ENCODE data around the gene P2RX6.

P2RX6 gene

DNA sequence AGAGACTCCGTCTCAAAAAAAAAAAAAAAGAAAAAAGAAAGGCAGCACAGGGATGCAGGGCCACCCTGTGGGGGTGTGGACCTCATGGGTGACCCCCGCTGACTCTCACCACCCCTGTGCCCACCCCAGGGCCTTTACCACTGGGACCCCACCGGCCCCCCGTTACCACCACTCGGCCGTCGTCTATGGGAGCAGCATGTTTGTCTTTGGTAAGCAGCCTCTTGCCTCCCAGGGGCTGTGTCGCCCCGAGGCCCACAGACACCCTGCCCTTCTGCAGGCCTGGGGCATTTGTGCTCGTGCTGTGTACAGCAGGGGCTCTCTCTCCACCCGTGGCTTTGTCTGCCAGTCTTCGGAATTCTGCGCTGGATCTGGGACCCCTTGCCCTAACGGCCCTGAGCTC, 27.6 kb upstream of the P2RX6 start:
- Mint-ChIP-seq H3K4me3 (no peak overlapping the region), H3K36me3 (ENCODE audit: low read depth) (peaks cover 10% of the 10 kb centered on the region), H3K9me3 (no peaks in the 10 kb centered on the region), H3K27me3 (ENCODE audit: low read depth) (no peaks in the 10 kb centered on the region), H3K4me1 (ENCODE audit: low read depth) (peaks cover 14% of the 10 kb centered on the region), H3K27ac (no peak overlapping the region)

DNA sequence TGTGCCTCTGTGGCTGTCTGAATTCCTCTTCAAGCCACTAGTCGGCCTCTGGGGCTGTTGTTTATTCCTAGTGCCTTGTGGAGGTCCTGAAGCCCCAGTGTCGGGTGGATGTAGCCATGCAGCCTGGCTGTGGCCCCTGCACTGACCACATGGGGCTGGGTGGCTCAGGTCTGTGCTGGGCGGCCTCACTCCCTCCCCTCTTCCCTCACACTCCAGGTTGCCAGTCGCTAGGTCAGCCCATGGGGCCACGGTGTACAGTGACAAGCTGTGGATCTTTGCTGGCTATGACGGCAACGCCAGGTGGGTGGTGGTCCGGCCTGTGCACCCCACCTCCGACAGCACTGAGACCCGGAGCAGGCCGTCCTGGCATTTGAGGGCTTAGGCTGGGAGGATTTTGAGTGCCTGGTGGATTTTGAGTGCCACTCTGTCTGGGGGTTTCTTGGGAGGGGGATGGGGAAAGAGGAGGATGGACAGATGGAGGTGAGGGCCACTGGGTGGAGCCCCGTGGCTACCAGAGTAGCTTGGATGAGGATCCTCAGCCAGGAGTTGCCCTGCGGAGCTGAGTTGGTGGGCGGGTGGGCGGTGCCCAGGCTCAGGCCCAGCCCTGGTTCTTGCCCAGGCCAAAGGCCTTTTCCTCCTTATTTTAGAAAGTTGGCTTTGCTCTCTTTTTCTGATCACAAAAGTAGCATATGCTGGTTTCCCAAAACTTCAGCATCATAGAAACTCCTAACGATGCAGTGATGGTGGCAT, 26.2 kb upstream of the P2RX6 start:
- Mint-ChIP-seq H3K27me3 (ENCODE audit: low read depth) (no peaks in the 10 kb centered on the region), H3K4me1 (ENCODE audit: low read depth) (peaks cover 6% of the 10 kb centered on the region), H3K27ac (no peak overlapping the region), H3K9me3 (no peaks in the 10 kb centered on the region), H3K4me3 (no peak overlapping the region), H3K36me3 (ENCODE audit: low read depth) (peaks cover 10% of the 10 kb centered on the region)

DNA sequence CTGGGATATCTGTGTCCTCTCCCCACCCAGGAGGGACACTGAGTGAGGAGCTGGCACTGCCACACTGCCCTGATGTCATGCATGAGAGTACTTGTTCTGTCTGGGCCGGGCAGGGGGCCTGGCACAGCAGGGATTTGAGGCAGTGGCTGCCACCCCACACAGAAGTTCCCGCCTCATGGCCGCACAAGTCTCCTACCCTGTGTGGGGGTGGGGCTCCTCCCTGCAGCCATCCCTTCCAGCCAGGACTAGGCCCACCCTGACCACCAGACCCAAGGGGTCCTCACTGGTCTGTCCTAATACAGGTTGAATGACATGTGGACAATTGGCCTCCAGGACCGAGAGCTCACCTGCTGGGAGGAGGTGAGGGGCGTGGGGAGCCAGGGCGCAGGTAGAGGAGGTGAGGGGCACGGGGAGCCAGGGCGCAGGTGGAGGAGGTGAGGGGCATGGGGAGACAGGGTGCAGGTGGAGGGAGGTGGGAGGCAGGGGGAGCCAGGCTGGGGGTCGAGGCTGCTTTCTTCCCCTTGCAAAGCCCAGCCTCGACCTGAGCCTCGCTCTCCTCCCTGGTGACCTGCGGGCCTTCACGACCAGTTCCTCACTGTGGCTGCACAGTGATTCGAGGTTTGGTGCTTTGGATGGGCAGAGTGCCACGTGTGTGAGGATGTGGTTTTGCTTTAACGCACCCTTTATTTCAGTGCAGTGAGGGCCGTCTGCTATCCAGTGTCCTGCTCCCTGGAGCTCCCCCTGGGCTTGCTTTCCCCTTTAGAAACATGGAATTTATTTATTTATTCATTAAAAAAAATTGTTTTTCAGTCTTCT, 25.4 kb upstream of the P2RX6 start:
- H3K36me3 Mint-ChIP-seq (ENCODE audit: low read depth) = peaks cover 8% of the 10 kb centered on the region
- no peaks in the 10 kb centered on the region for H3K27me3 Mint-ChIP-seq (ENCODE audit: low read depth)
- H3K4me1 Mint-ChIP-seq (ENCODE audit: low read depth) = peaks cover 2% of the 10 kb centered on the region

DNA sequence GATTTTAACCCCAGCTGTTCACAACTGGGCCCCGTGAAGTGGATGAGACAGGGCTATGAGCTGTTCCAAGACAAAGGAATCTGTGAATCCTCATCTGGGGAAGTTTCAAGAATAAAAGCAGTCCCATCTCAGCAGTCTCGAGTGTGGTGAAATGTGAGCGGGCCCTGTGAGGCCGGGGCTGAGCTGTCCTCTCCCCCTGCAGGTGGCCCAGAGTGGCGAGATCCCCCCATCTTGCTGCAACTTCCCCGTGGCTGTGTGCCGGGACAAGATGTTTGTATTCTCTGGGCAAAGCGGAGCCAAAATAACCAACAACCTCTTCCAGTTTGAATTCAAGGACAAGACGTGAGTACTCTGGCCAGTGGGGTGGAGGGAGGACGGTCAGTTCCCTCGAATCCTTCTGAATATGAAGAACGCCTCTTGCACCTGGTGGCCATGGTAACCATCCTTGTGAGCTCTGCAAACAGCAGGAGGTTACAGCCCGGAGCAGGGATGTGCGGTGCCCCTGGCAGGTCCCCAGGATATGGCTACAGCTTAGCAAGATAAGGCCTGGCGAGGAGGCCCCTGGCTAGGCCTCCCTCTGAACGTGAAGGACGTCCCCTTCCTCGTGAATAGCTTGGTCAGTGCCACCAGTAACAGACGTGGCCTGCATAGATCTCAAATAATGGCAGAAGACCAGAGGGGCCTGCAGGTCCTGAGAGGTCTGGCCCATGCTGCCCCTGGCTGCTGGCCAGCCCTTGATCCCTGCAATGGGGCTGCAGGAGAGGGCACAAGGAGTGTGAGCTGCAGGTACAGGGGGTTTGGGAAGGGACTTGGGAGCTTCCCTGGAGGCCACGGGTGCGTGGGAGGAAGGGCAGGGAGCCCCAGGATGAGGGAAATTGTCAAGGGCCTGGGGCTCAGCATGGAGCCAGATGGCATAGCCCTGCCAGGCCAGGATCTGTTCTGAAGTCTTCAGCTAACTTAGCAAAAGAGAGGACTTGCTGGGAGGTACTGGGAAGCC, 24.5 kb upstream of the P2RX6 start:
- no peak overlapping the region for H3K4me3 Mint-ChIP-seq
- peaks cover 8% of the 10 kb centered on the region for H3K36me3 Mint-ChIP-seq (ENCODE audit: low read depth)
- peaks cover 2% of the 10 kb centered on the region for H3K4me1 Mint-ChIP-seq (ENCODE audit: low read depth)
- no peaks in the 10 kb centered on the region for H3K9me3 Mint-ChIP-seq
- H3K27ac Mint-ChIP-seq = no peak overlapping the region
- no peaks in the 10 kb centered on the region for H3K27me3 Mint-ChIP-seq (ENCODE audit: low read depth)

More for the DNA sequence above, 25.4 kb upstream of the P2RX6 start:
- Mint-ChIP-seq H3K27ac (no peak overlapping the region), H3K4me3 (no peak overlapping the region), H3K9me3 (no peaks in the 10 kb centered on the region)

DNA sequence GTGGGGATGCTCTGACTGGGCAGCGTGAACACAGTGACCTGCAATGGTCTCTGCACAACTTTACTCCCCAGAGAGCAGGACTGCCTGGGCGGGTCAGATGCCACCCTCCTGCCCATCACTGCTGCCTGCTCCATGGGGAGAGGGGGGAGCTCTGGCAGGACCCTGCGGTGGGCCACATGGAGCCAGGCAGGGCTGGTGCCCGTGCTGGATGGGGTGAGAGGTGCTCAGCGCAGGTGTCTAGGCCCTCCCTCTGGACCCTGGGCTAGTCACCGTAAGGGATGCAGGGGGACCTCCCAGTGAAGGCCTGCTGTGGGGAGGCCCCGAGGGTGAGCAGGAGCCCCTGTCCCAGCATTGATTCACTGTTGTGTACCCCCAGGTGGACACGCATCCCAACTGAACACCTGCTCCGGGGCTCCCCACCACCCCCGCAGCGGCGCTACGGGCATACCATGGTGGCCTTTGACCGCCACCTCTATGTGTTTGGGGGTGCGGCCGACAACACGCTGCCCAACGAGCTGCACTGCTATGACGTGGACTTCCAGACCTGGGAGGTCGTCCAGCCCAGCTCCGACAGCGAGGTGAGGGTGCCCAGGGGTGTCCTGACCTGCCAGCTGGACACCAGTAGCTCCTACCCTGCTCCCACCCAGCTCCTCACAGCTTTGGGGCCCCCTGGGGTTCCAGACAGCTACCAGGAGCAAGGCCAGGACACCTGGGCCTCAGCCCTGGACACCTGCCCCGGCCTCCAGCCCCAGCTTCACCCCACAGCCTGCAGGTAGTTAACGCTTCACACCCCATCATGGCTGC, 23.5 kb upstream of the P2RX6 start:
- Mint-ChIP-seq H3K4me3 (no peak overlapping the region), H3K27ac (no peak overlapping the region), H3K9me3 (no peaks in the 10 kb centered on the region), H3K36me3 (ENCODE audit: low read depth) (peaks cover 6% of the 10 kb centered on the region), H3K4me1 (ENCODE audit: low read depth) (peaks cover 2% of the 10 kb centered on the region), H3K27me3 (ENCODE audit: low read depth) (no peaks in the 10 kb centered on the region)

DNA sequence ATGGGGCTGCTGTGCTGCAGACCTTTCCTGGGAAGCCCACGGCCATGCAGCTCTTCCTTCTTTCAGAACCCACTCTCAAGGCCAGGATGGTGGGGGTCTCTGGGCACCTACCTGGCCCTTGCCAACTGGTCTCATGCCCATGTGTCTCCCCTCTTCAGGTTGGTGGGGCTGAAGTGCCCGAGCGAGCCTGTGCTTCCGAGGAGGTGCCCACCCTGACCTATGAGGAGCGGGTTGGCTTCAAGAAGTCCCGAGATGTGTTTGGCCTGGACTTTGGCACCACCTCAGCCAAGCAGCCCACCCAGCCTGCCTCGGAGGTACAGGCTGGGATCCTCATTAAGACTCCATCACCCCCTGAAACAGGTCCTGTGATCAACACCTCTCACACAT, 22.9 kb upstream of the P2RX6 start:
- H3K9me3 Mint-ChIP-seq = no peaks in the 10 kb centered on the region
- no peak overlapping the region for H3K27ac Mint-ChIP-seq
- no peak overlapping the region for H3K4me3 Mint-ChIP-seq
- peaks cover 3% of the 10 kb centered on the region for H3K36me3 Mint-ChIP-seq (ENCODE audit: low read depth)
- peaks cover 2% of the 10 kb centered on the region for H3K4me1 Mint-ChIP-seq (ENCODE audit: low read depth)
- H3K27me3 Mint-ChIP-seq (ENCODE audit: low read depth) = no peaks in the 10 kb centered on the region

DNA sequence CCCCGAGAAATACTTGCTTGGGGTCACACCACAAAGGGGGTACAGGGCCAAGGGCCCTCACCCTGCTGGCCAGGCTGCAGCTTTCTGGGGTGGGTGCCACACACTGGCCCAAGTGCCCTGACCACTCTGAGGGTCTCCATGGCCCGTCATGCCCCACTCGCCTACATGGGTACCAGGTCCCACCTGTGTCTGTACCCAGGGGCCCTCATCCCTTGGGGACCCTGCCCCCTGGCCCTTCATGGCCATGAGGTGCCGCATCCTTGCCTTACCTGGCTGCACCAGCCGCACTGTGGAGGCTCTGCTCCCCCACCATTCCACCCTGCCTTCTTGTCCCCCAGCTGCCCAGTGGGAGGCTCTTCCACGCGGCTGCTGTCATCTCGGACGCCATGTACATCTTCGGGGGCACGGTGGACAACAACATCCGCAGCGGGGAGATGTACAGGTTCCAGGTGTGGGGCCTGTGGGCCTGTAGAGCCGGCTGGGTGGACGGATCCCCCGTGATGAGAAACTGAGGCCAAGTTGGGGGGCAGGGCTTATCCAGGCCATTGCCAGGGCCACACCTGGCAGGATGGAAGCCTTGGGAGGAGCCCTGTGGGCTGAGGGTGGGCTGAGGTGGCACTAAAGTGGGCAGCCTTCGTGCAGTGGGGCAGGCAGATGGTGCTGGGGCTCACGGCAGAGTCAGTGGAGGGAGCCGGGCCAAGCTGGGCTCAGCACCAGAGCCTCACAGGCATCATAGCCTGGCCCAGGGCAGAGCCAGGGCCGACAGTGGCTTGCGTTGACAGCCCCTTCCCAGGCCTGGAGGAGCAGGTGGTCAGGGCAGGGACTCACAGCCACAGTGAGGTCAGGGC, 22.3 kb upstream of the P2RX6 start:
- H3K27me3 Mint-ChIP-seq (ENCODE audit: low read depth) = no peaks in the 10 kb centered on the region
- H3K4me3 Mint-ChIP-seq = no peak overlapping the region
- no peak overlapping the region for H3K27ac Mint-ChIP-seq
- peaks cover 3% of the 10 kb centered on the region for H3K36me3 Mint-ChIP-seq (ENCODE audit: low read depth)
- H3K4me1 Mint-ChIP-seq (ENCODE audit: low read depth) = peaks cover 2% of the 10 kb centered on the region
- no peaks in the 10 kb centered on the region for H3K9me3 Mint-ChIP-seq

DNA sequence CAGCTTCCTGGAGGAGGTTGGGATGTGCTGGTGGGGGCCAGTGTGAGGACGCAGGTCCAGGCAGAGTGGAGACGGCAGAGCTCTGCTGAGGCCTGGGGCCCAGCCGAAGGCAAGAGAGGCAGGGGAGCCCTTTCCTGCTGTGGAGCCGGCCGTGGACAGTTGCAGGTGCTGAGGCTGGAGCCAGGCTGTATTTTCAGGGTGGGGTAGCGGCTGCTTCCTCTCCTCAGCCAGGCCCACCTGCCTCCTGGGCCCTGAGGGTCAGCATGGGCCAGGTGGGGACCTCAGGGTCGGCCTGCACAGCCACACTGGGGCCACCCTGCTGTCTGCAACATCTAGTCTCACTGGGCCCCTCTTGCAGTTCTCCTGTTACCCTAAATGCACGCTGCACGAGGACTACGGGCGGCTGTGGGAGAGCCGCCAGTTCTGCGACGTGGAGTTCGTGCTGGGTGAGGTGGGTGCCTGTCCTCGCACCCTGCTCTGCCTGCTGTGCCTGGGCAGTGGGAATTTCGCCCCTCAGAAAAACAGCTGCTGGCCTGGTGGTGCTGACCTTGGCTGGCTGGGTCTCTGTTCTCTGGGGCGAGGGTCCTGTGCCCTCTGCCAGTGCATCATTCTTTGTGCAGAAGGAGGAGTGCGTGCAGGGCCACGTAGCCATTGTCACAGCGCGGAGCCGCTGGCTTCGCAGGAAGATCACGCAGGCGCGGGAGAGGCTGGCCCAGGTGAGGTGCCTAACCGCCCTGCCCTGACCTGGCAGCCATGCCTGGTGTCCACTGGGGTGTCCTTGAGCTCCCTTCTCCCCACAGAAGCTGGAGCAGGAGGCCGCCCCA, 21.4 kb upstream of the P2RX6 start:
- no peak overlapping the region for H3K4me3 Mint-ChIP-seq
- H3K27ac Mint-ChIP-seq = no peak overlapping the region
- H3K4me1 Mint-ChIP-seq (ENCODE audit: low read depth) = peaks cover 4% of the 10 kb centered on the region
- H3K9me3 Mint-ChIP-seq = no peaks in the 10 kb centered on the region
- peaks cover 2% of the 10 kb centered on the region for H3K36me3 Mint-ChIP-seq (ENCODE audit: low read depth)
- H3K27me3 Mint-ChIP-seq (ENCODE audit: low read depth) = no peaks in the 10 kb centered on the region

DNA sequence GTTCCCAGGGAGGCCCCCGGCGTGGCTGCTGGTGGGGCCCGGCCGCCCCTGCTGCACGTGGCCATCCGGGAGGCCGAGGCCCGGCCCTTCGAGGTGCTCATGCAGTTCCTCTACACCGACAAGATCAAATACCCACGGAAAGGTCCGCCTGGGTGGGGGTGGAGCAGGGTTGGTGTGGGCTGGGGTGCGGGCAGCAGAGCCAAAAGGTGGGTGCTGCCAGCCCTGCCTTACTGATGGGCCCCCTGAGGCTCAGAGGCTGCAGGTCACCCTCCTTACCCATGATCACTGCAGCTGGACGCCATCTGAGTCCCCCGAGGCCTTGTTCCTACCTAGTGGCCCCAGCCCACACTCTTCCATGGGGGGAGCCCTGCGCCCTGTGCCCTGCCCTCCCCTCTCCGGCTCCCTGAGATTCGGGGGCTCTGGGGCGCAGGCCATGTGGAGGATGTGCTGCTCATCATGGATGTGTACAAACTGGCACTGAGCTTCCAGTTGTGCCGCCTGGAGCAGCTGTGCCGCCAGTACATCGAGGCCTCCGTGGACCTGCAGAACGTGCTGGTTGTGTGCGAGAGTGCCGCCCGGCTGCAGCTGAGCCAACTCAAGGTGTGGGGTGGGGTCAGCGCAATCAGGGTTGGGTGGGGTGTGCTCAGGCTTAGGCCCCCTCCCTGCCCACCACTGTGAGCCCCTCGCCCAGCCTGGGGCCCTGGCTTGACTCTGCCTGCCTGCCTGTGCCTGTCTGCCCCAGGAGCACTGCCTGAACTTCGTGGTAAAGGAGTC, 20.6 kb upstream of the P2RX6 start:
- no peaks in the 10 kb centered on the region for H3K27me3 Mint-ChIP-seq (ENCODE audit: low read depth)
- H3K9me3 Mint-ChIP-seq = no peaks in the 10 kb centered on the region
- peaks cover 2% of the 10 kb centered on the region for H3K36me3 Mint-ChIP-seq (ENCODE audit: low read depth)
- no peak overlapping the region for H3K4me3 Mint-ChIP-seq
- no peak overlapping the region for H3K27ac Mint-ChIP-seq
- peaks cover 4% of the 10 kb centered on the region for H3K4me1 Mint-ChIP-seq (ENCODE audit: low read depth)

DNA sequence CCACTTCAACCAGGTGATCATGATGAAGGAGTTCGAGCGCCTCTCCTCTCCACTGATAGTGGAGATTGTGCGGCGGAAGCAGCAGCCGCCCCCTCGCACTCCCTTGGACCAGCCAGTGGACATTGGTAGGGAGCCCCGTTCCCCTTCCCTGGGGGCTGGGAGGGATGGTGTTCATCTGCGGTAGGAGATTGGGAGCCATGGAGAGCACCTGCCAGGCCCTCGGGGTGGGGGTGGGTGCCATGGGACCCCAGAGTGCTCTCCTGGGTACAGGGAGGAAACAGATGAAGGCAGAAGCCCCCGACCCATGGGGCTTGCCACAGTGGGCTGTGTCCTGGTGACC, 20.1 kb upstream of the P2RX6 start:
- Mint-ChIP-seq H3K4me3 (no peak overlapping the region), H3K27ac (no peak overlapping the region), H3K9me3 (no peaks in the 10 kb centered on the region), H3K36me3 (ENCODE audit: low read depth) (peaks cover 2% of the 10 kb centered on the region), H3K27me3 (ENCODE audit: low read depth) (no peaks in the 10 kb centered on the region), H3K4me1 (ENCODE audit: low read depth) (peaks cover 4% of the 10 kb centered on the region)

DNA sequence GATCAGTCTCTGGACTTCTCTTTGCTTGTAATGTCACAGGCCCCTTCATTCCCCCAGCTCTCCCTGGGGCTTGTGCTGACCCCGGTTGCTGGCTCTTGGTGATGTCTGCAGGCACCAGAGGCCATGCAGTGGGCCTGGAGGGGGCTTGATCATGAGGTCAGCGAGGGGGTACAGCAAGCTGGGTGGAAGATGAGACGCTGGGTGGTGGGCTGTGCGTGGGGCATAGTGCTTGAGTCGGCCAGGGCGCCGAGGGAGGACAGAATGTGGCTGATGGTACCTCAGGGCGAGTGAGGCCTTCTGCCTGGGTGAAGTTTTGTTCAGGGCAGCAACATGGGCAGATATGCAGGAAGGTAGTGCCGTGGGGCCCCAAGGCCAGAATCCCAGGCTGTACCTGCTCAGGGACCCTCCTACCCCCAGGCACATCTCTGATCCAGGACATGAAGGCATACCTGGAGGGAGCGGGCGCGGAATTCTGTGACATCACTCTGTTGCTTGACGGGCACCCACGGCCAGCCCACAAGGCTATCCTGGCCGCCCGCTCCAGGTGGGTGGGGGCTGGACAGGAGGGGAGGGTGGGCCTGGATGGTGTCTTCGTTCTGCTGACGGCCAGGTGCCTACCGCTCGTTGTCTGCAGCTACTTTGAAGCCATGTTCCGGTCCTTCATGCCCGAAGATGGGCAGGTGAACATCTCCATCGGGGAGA, 19.5 kb upstream of the P2RX6 start:
- H3K4me3 Mint-ChIP-seq = no peak overlapping the region
- H3K27me3 Mint-ChIP-seq (ENCODE audit: low read depth) = no peaks in the 10 kb centered on the region
- peaks cover 2% of the 10 kb centered on the region for H3K4me1 Mint-ChIP-seq (ENCODE audit: low read depth)
- H3K9me3 Mint-ChIP-seq = no peaks in the 10 kb centered on the region
- H3K27ac Mint-ChIP-seq = no peak overlapping the region
- H3K36me3 Mint-ChIP-seq (ENCODE audit: low read depth) = peaks cover 2% of the 10 kb centered on the region

DNA sequence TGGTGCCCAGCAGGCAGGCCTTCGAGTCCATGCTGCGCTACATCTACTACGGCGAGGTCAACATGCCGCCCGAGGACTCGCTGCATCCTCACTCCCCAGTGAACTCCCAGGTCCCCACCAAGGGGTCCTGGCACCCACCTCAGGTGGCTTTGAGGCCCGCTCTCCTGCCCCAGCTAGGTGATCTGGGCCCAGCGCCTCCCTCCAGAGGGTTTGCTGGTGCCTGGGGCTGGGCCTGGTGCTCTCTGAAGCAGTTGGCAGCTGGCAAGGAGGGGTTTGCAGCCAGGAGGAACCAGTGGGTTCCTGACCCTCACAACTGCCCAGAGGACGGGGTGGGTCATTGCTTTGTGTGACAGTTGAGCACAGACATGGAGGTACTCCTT, 18.9 kb upstream of the P2RX6 start:
- no peak overlapping the region for H3K27ac Mint-ChIP-seq
- H3K27me3 Mint-ChIP-seq (ENCODE audit: low read depth) = no peaks in the 10 kb centered on the region
- peaks cover 2% of the 10 kb centered on the region for H3K36me3 Mint-ChIP-seq (ENCODE audit: low read depth)

More for the DNA sequence above, 18.9 kb upstream of the P2RX6 start:
- H3K4me3 Mint-ChIP-seq = no peak overlapping the region
- peaks cover 2% of the 10 kb centered on the region for H3K4me1 Mint-ChIP-seq (ENCODE audit: low read depth)
- no peaks in the 10 kb centered on the region for H3K9me3 Mint-ChIP-seq

Data from T-helper 1 cell treated with Interleukin-12 subunit alpha and Interleukin-12 subunit beta and Interleukin-4 antibody, amounts not matched to agents 30 μg/mL and 1 μg/mL, for 36 hours (primary cell).